NCI-H2171 (cell line): Measurements from ENCODE around the gene C1orf210.

Experiments
- DNase-seq: peaks from one replicate; lab custom pipeline; 2025; lab: John Stamatoyannopoulos, UW

C1orf210 gene

GRCh38 chr1:43247256-43247921, 38.0 kb downstream of the C1orf210 start:
- no peak for DNase-seq

GRCh38 chr1:43246466-43247213, 38.7 kb downstream of the C1orf210 start:
- no peak for DNase-seq

- DNase-seq: no peak
Measured at GRCh38 chr1:43243299-43243698, 42.1 kb downstream of the C1orf210 start.

- no peak for DNase-seq
Measured at GRCh38 chr1:43241413-43241836, 44.0 kb downstream of the C1orf210 start.

GRCh38 chr1:43239484-43239883, 45.9 kb downstream of the C1orf210 start:
- no peak for DNase-seq

- no peak for DNase-seq
Measured at GRCh38 chr1:43238991-43239469, 46.4 kb downstream of the C1orf210 start.

GRCh38 chr1:43238085-43238484, 47.3 kb downstream of the C1orf210 start:
- DNase-seq: peak; percentile 6

- no peak for DNase-seq
Measured at GRCh38 chr1:43237121-43237520, 48.3 kb downstream of the C1orf210 start.

- DNase-seq: no peak
Measured at GRCh38 chr1:43235451-43236121, 49.8 kb downstream of the C1orf210 start.

GRCh38 chr1:43235040-43235439, 50.3 kb downstream of the C1orf210 start:
- DNase-seq: no peak

- no peak for DNase-seq
Measured at GRCh38 chr1:43234267-43234666, 51.1 kb downstream of the C1orf210 start.

- DNase-seq: no peak
Measured at GRCh38 chr1:43233631-43234030, 51.8 kb downstream of the C1orf210 start.

- DNase-seq: no peak
Measured at GRCh38 chr1:43232482-43232881, 52.9 kb downstream of the C1orf210 start.

- no peak for DNase-seq
Measured at GRCh38 chr1:43232074-43232473, 53.3 kb downstream of the C1orf210 start.
